Activated CD4-positive, alpha-beta T cell treated with anti-CD3 and anti-CD28 coated beads, Interleukin-2, amount 10 ng/mL, durations not matched to agents 7 days and 5 days (primary cell): Measurements from ENCODE around the gene MIPOL1. TPM values are rescaled to one million over a fixed set of nuclear protein-coding genes. Genes with fewer than 3 reads are reported as not detected.
"Not testable (repeated sequence)": the region's sequence is repeated elsewhere in the genome, so short reads cannot be mapped to it uniquely, and the experiment has no call there.

Experiments
- CTCF ChIA-PET: fragments of 350-600 bp; sonication (Branson Sonifier 250); formaldehyde crosslinking; loops from one replicate; lab custom pipeline; 2021; ENCODE audit warnings: antibody characterized with exemption; lab: Charles Lee
- POLR2A ChIA-PET: fragments of 350-600 bp; sonication (Branson Sonifier 250); formaldehyde crosslinking; loops from one replicate; lab custom pipeline; 2021; ENCODE audit warnings: antibody characterized with exemption; lab: Charles Lee
- DNase-seq: peaks from one replicate; pipeline ENCODE4 v3.0.0-alpha.2; 2020
- H3K27ac Mint-ChIP-seq: one replicate; pipeline ENCODE4 v1.8.0; 2021; ENCODE audit warnings: mild to moderate bottlenecking, moderate library complexity, mixed read lengths
- H3K27me3 Mint-ChIP-seq: one replicate; pipeline ENCODE4 v1.8.0; 2021; ENCODE audit warnings: mixed read lengths
- H3K36me3 Mint-ChIP-seq: one replicate; pipeline ENCODE4 v1.8.0; 2021; ENCODE audit warnings: low read depth, mixed read lengths
- H3K4me1 Mint-ChIP-seq: one replicate; pipeline ENCODE4 v1.8.0; 2021; ENCODE audit warnings: mixed read lengths
- H3K4me3 Mint-ChIP-seq: one replicate; pipeline ENCODE4 v1.8.0; 2021; ENCODE audit warnings: mild to moderate bottlenecking, moderate library complexity, mixed read lengths
- H3K9me3 Mint-ChIP-seq: one replicate; pipeline ENCODE4 v1.8.0; 2021; ENCODE audit warnings: mixed read lengths
- total RNA-seq, 2 experiments: library from RNA; stranded (reverse); gene quantifications; one replicate each; pipeline ENCODE4 v1.2.3, GENCODE V29; 2021

Gene MIPOL1
- total RNA-seq, 2 experiments from 2014 or later, result not detected

GRCh38 chr14:37343307-37344094 is 145.8 kb downstream of the MIPOL1 start:
- H3K4me1 Mint-ChIP-seq, result no peaks in the 10 kb centered on the region
- CTCF ChIA-PET, result no interaction called here
- DNase-seq, result no peak
- no peaks in the 10 kb centered on the region for H3K36me3 Mint-ChIP-seq
- H3K9me3 Mint-ChIP-seq, result peaks cover 6% of the 10 kb centered on the region
- no peak overlapping the region for H3K27ac Mint-ChIP-seq
- no peaks in the 10 kb centered on the region for H3K27me3 Mint-ChIP-seq
- no peak overlapping the region for H3K4me3 Mint-ChIP-seq
- POLR2A ChIA-PET, result no interaction called here

- Mint-ChIP-seq H3K4me3 (no peak overlapping the region), H3K27me3 (no peaks in the 10 kb centered on the region), H3K9me3 (peaks cover 20% of the 10 kb centered on the region), H3K36me3 (no peaks in the 10 kb centered on the region), H3K4me1 (no peaks in the 10 kb centered on the region), H3K27ac (no peak overlapping the region)
- CTCF ChIA-PET, result no interaction called here
- no peak for DNase-seq
- POLR2A ChIA-PET, result interaction anchor here (0.6 kb wide), 1 partner anchor 143 kb away, joined by 3 read pairs; no protein-coding TSS in a partner anchor
Observed at GRCh38 chr14:37363661-37364060, 165.9 kb downstream of the MIPOL1 start.

GRCh38 chr14:37369425-37369824 is 171.7 kb downstream of the MIPOL1 start:
- H3K27ac Mint-ChIP-seq, result no peak overlapping the region
- ChIA-PET CTCF (no interaction called here), POLR2A (no interaction called here)
- no peak for DNase-seq
- peaks cover 10% of the 10 kb centered on the region for H3K9me3 Mint-ChIP-seq
- no peaks in the 10 kb centered on the region for H3K36me3 Mint-ChIP-seq
- H3K4me3 Mint-ChIP-seq, result no peak overlapping the region
- no peaks in the 10 kb centered on the region for H3K4me1 Mint-ChIP-seq
- H3K27me3 Mint-ChIP-seq, result no peaks in the 10 kb centered on the region

- POLR2A ChIA-PET, result no interaction called here
- Mint-ChIP-seq H3K36me3 (no peaks in the 10 kb centered on the region), H3K9me3 (peaks cover 9% of the 10 kb centered on the region), H3K4me3 (no peak overlapping the region), H3K27ac (no peak overlapping the region), H3K4me1 (no peaks in the 10 kb centered on the region), H3K27me3 (no peaks in the 10 kb centered on the region)
- CTCF ChIA-PET, result no interaction called here
- no peak for DNase-seq
Observed at GRCh38 chr14:37375566-37375965, 177.8 kb downstream of the MIPOL1 start.

GRCh38 chr14:37376944-37377609 is 179.3 kb downstream of the MIPOL1 start:
- Mint-ChIP-seq H3K27ac (no peak overlapping the region), H3K4me3 (no peak overlapping the region), H3K27me3 (no peaks in the 10 kb centered on the region), H3K36me3 (no peaks in the 10 kb centered on the region), H3K9me3 (peaks cover 9% of the 10 kb centered on the region), H3K4me1 (no peaks in the 10 kb centered on the region)
- POLR2A ChIA-PET, result no interaction called here
- no peak for DNase-seq
- CTCF ChIA-PET, result no interaction called here

GRCh38 chr14:37384870-37385596 is 187.3 kb downstream of the MIPOL1 start:
- H3K9me3 Mint-ChIP-seq, result peaks cover 3% of the 10 kb centered on the region
- no peaks in the 10 kb centered on the region for H3K4me1 Mint-ChIP-seq
- H3K36me3 Mint-ChIP-seq, result no peaks in the 10 kb centered on the region
- POLR2A ChIA-PET, result no interaction called here
- CTCF ChIA-PET, result no interaction called here
- H3K27ac Mint-ChIP-seq, result no peak overlapping the region
- no peak for DNase-seq
- H3K27me3 Mint-ChIP-seq, result no peaks in the 10 kb centered on the region
- H3K4me3 Mint-ChIP-seq, result no peak overlapping the region

- CTCF ChIA-PET, H3K4me3 Mint-ChIP-seq, DNase-seq, H3K36me3 Mint-ChIP-seq, POLR2A ChIA-PET, H3K27me3 Mint-ChIP-seq, H3K27ac Mint-ChIP-seq, H3K4me1 Mint-ChIP-seq: not testable (repeated sequence)
- H3K9me3 Mint-ChIP-seq, result peaks cover 17% of the 10 kb centered on the region
Observed at GRCh38 chr14:37397157-37397940, 199.6 kb downstream of the MIPOL1 start.

GRCh38 chr14:37397941-37398215 is 200.1 kb downstream of the MIPOL1 start:
- Mint-ChIP-seq H3K9me3 (peaks cover 17% of the 10 kb centered on the region), H3K4me1 (no peaks in the 10 kb centered on the region), H3K36me3 (no peaks in the 10 kb centered on the region), H3K27me3 (no peaks in the 10 kb centered on the region), H3K27ac (no peak overlapping the region), H3K4me3 (no peak overlapping the region)
- DNase-seq, result no peak
- ChIA-PET CTCF (no interaction called here), POLR2A (no interaction called here)

- CTCF ChIA-PET, result interaction anchor here (0.6 kb wide), 1 partner anchor 434 kb away, joined by 4 read pairs; no protein-coding TSS in a partner anchor
- no peaks in the 10 kb centered on the region for H3K27me3 Mint-ChIP-seq
- no peaks in the 10 kb centered on the region for H3K36me3 Mint-ChIP-seq
- H3K27ac Mint-ChIP-seq, result no peak overlapping the region
- POLR2A ChIA-PET, result no interaction called here
- no peaks in the 10 kb centered on the region for H3K4me1 Mint-ChIP-seq
- peaks cover 17% of the 10 kb centered on the region for H3K9me3 Mint-ChIP-seq
- no peak for DNase-seq
- H3K4me3 Mint-ChIP-seq, result no peak overlapping the region
Observed at GRCh38 chr14:37399517-37399916, 201.8 kb downstream of the MIPOL1 start.

GRCh38 chr14:37401093-37401492 is 203.4 kb downstream of the MIPOL1 start:
- no peak overlapping the region for H3K4me3 Mint-ChIP-seq
- no peak for DNase-seq
- CTCF ChIA-PET, result no interaction called here
- peaks cover 17% of the 10 kb centered on the region for H3K9me3 Mint-ChIP-seq
- no peaks in the 10 kb centered on the region for H3K4me1 Mint-ChIP-seq
- H3K36me3 Mint-ChIP-seq, result no peaks in the 10 kb centered on the region
- no peak overlapping the region for H3K27ac Mint-ChIP-seq
- POLR2A ChIA-PET, result no interaction called here
- H3K27me3 Mint-ChIP-seq, result no peaks in the 10 kb centered on the region

GRCh38 chr14:37403626-37404025 is 205.9 kb downstream of the MIPOL1 start:
- H3K27me3 Mint-ChIP-seq, result no peaks in the 10 kb centered on the region
- H3K9me3 Mint-ChIP-seq, result peaks cover 8% of the 10 kb centered on the region
- H3K27ac Mint-ChIP-seq, result no peak overlapping the region
- DNase-seq, result no peak
- ChIA-PET CTCF (no interaction called here), POLR2A (no interaction called here)
- H3K36me3 Mint-ChIP-seq, result no peaks in the 10 kb centered on the region
- no peaks in the 10 kb centered on the region for H3K4me1 Mint-ChIP-seq
- H3K4me3 Mint-ChIP-seq, result no peak overlapping the region

- CTCF ChIA-PET, result no interaction called here
- H3K27ac Mint-ChIP-seq, result no peak overlapping the region
- no peaks in the 10 kb centered on the region for H3K36me3 Mint-ChIP-seq
- H3K4me1 Mint-ChIP-seq, result no peaks in the 10 kb centered on the region
- POLR2A ChIA-PET, result no interaction called here
- H3K9me3 Mint-ChIP-seq, result no peaks in the 10 kb centered on the region
- DNase-seq, result no peak
- no peaks in the 10 kb centered on the region for H3K27me3 Mint-ChIP-seq
- H3K4me3 Mint-ChIP-seq, result no peak overlapping the region
Observed at GRCh38 chr14:37406095-37406494, 208.4 kb downstream of the MIPOL1 start.
